ENCODE measurements around the gene ZSCAN10. TPM values are rescaled to one million over a fixed set of nuclear protein-coding genes. Genes with fewer than 3 reads are reported as not detected.

Gene ZSCAN10
- total and polyA plus RNA-seq, 4 donors, result not detected

DNA sequence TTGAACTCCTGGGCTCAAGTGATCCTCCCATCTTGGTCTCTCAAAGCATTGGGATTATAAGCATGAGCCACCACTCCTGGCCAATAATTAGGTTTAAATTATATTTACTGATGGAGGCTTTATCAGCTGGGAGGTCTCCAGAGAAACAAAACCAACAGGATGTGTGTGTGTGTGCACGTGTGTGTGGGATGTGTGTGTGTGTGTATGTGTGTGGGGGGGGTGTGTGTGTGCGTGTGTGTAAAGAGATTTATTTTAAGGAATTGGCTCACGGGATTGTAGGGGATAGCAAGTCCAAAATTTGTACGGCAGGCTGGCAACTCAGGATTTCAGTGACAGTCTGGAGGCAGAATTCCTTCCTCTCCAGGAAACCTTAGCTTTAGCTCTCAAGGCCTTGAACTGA is 48.1 kb downstream of the ZSCAN10 start:
- H3K4me3 ChIP-seq (ENCODE audit: low read length in 2 of 2), result no peak overlapping the region
- intact Hi-C loops (cut with DNase I), result no loop called here
- DNase-seq, result no peak
- 3 to 8% methylated on average over 4 of the region's 4 CpGs for WGBS, 2 donors
- no peaks in the 10 kb centered on the region for H3K9me3 ChIP-seq (ENCODE audit: control insufficient read depth, low read length)
- no peak for ATAC-seq (ENCODE audit: low FRiP score)
- no peak overlapping the region for H3K27ac ChIP-seq (ENCODE audit: low read depth in 1 of 2, low read length in 2 of 2)
- H3K4me1 ChIP-seq (ENCODE audit: control insufficient read depth in 1 of 2, insufficient read depth in 2 of 2, low read length in 2 of 2), result no peaks in the 10 kb centered on the region
- H3K27me3 ChIP-seq (ENCODE audit: control insufficient read depth in 1 of 2, insufficient read depth in 2 of 2, low read length in 1 of 2), result no peaks in the 10 kb centered on the region
- no peaks in the 10 kb centered on the region for H3K36me3 ChIP-seq (ENCODE audit: control insufficient read depth in 1 of 2, insufficient read depth in 2 of 2, low read length in 1 of 2)

DNA sequence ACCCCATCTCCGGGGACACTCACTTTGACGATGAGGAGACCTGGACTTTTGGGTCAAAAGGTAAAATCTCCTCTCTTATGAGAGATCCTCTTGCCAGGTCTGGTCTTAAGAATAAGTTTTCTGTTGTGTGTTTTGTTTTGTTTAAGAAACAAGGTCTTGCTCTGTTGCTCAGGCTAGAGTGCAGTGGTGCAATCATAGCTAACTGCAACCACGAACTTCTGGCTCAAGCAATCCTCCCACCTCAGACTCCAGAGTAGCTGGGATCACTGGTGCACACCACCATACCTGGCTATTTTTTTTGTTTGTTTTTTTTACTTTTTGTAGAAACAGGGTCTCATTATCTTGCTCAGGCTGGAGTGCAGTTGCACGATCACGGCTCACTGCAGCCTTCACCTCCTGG is 48.6 kb downstream of the ZSCAN10 start:
- 74 to 78% methylated on average over 5 of the region's 5 CpGs for WGBS, 2 donors
- no peaks in the 10 kb centered on the region for H3K9me3 ChIP-seq (ENCODE audit: control insufficient read depth, low read length)
- intact Hi-C loops (cut with DNase I), result no loop called here
- ATAC-seq (ENCODE audit: low FRiP score) (no peak), DNase-seq (no peak)
- no peak overlapping the region for H3K4me3 ChIP-seq (ENCODE audit: low read length in 2 of 2)
- no peaks in the 10 kb centered on the region for H3K4me1 ChIP-seq (ENCODE audit: control insufficient read depth in 1 of 2, insufficient read depth in 2 of 2, low read length in 2 of 2)
- no peaks in the 10 kb centered on the region for H3K27me3 ChIP-seq (ENCODE audit: control insufficient read depth in 1 of 2, insufficient read depth in 2 of 2, low read length in 1 of 2)
- no peaks in the 10 kb centered on the region for H3K36me3 ChIP-seq (ENCODE audit: control insufficient read depth in 1 of 2, insufficient read depth in 2 of 2, low read length in 1 of 2)
- H3K27ac ChIP-seq (ENCODE audit: low read depth in 1 of 2, low read length in 2 of 2), result no peak overlapping the region

DNA sequence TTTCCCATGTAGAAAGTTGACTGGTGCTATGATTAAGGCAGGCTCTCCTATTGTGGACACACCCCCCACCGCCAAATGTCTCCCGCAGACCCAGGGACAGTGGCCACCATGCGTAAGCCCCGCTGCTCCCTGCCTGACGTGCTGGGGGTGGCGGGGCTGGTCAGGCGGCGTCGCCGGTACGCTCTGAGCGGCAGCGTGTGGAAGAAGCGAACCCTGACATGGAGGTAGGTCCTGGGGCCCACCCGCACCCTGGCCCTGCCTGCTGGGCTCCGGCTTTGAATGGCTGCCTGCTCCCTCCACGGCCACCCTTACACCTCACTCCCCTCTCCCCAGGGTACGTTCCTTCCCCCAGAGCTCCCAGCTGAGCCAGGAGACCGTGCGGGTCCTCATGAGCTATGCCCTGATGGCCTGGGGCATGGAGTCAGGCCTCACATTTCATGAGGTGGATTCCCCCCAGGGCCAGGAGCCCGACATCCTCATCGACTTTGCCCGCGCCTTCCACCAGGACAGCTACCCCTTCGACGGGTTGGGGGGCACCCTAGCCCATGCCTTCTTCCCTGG is 49.1 kb downstream of the ZSCAN10 start:
- Histone ChIP-seq H3K27me3 (ENCODE audit: control insufficient read depth in 1 of 2, insufficient read depth in 2 of 2, low read length in 1 of 2) (no peaks in the 10 kb centered on the region), H3K36me3 (ENCODE audit: control insufficient read depth in 1 of 2, insufficient read depth in 2 of 2, low read length in 1 of 2) (no peaks in the 10 kb centered on the region), H3K27ac (ENCODE audit: low read depth in 1 of 2, low read length in 2 of 2) (no peak overlapping the region), H3K9me3 (ENCODE audit: control insufficient read depth, low read length) (no peaks in the 10 kb centered on the region), H3K4me3 (ENCODE audit: low read length in 2 of 2) (no peak overlapping the region), H3K4me1 (ENCODE audit: control insufficient read depth in 1 of 2, insufficient read depth in 2 of 2, low read length in 2 of 2) (no peaks in the 10 kb centered on the region)
- intact Hi-C loops (cut with DNase I), result no loop called here
- DNase-seq (no peak), ATAC-seq (ENCODE audit: low FRiP score) (no peak)
- 74 to 79% methylated on average over 26 of the region's 26 CpGs for WGBS, 2 donors

DNA sequence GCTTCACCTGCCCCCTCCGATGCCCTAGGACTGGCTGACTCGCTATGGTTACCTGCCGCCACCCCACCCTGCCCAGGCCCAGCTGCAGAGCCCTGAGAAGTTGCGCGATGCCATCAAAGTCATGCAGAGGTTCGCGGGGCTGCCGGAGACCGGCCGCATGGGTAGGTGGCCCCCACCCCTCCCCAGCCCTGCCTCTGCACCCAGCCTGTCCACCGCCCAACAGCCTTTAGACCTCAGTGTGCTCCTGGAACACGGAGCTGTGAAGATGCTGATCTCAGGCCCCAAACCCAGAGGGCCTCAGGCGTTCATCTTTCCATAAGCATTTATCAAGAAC is 51.7 kb downstream of the ZSCAN10 start:
- Histone ChIP-seq H3K36me3 (ENCODE audit: control insufficient read depth in 1 of 2, insufficient read depth in 2 of 2, low read length in 1 of 2) (no peaks in the 10 kb centered on the region), H3K9me3 (ENCODE audit: control insufficient read depth, low read length) (no peaks in the 10 kb centered on the region), H3K27ac (ENCODE audit: low read depth in 1 of 2, low read length in 2 of 2) (no peak overlapping the region), H3K27me3 (ENCODE audit: control insufficient read depth in 1 of 2, insufficient read depth in 2 of 2, low read length in 1 of 2) (no peaks in the 10 kb centered on the region), H3K4me3 (ENCODE audit: low read length in 2 of 2) (no peak overlapping the region), H3K4me1 (ENCODE audit: control insufficient read depth in 1 of 2, insufficient read depth in 2 of 2, low read length in 2 of 2) (no peaks in the 10 kb centered on the region)
- DNase-seq (no peak), ATAC-seq (ENCODE audit: low FRiP score) (no peak)
- 9 to 11% methylated on average over 13 of the region's 13 CpGs for WGBS, 2 donors
- intact Hi-C loops (cut with DNase I), result no loop called here

DNA sequence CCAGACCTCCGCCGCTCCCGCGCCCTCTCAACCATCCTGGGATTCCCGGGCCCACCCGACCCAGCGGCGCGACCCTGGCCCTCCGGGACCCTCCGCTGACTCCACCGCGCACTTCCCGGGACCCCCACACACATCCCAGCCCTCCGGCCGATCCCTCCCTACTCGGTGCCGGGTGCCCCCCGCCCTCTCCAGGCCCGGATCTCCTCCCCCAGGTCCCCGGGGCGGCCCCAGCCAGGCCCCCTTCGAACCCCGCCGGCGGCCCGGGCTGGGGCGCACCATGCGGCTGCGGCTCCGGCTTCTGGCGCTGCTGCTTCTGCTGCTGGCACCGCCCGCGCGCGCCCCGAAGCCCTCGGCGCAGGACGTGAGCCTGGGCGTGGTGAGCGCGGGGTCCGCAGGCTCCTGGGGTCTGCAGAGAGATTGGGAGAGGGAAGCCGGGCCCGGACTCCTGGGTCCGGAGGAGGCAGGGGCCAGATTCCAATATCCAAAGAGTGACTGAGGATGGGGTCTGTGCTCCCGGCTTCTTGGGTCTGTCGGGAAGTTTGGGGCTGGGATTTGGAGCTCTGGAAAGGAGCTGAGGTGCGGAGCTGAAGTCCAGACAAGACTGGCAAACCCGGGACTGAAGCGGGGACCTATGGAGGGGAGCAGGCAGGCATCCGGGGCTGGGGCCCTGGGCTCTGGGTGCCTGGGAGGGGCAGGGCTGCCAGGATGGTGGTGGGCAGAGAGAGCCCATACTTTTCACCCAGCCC is 52.3 kb downstream of the ZSCAN10 start:
- no peaks in the 10 kb centered on the region for H3K4me1 ChIP-seq (ENCODE audit: control insufficient read depth in 1 of 2, insufficient read depth in 2 of 2, low read length in 2 of 2)
- H3K9me3 ChIP-seq (ENCODE audit: control insufficient read depth, low read length), result no peaks in the 10 kb centered on the region
- no peak for ATAC-seq (ENCODE audit: low FRiP score)
- WGBS, 2 donors, result 1 to 2% methylated on average over 42 to 54 of the region's 54 CpGs
- H3K4me3 ChIP-seq (ENCODE audit: low read length in 2 of 2), result no peak overlapping the region
- no peak for DNase-seq
- H3K27ac ChIP-seq (ENCODE audit: low read depth in 1 of 2, low read length in 2 of 2), result no peak overlapping the region
- no peaks in the 10 kb centered on the region for H3K36me3 ChIP-seq (ENCODE audit: control insufficient read depth in 1 of 2, insufficient read depth in 2 of 2, low read length in 1 of 2)
- intact Hi-C loops (cut with DNase I), result no loop called here
- no peaks in the 10 kb centered on the region for H3K27me3 ChIP-seq (ENCODE audit: control insufficient read depth in 1 of 2, insufficient read depth in 2 of 2, low read length in 1 of 2)

DNA sequence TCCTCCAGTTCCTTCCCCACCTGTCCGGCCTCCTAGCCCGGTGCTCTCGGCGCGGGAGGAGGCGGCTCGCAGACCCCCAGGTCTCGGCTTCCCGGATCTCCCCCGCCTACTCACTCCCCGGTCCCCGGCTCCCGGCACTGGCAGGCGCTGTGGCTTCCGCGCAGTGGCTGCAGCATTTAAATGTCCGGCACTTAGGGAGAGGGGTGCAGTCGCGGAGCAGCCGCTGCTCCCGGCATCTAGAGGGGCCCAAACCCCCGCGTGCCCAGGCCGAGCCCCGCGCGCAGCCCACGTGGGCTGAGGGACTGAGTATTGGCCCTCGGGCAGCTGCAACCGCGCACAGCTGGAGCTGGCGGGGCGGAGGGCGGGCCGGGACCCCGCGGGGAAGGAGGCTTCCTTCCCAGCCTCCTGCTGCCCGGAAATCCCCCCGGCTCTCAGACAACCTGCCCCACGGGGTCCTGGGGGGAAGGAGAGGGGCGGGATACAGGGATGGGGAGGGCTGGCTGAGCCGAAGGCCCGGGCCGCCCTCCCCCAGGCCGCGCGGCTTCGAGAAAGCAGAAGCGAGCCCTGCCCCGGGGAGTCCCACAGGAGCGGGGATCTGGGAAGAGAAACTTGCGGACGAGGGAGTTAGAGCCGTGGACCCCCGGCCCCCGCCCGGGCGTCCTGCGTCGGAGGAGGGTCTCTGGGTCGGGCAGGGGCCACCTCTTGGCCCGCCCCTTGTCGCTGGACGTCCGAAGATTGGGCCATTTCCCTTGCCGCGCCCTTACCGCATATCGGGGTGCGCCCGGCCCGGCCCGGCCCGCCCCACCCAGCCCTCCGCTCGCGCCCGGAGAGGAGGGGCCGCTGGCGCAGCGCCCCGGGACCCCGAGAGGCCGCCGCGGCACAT is 53.1 kb downstream of the ZSCAN10 start, which contains the start of gene MMP25:
TSS of gene MMP25 (plus strand) at position 804 of the 883 bp plus-strand sequence. CDS start 357 bp downstream, outside the sequence.
- Histone ChIP-seq H3K4me1 (ENCODE audit: control insufficient read depth in 1 of 2, insufficient read depth in 2 of 2, low read length in 2 of 2) (no peaks in the 10 kb centered on the region), H3K27ac (ENCODE audit: low read depth in 1 of 2, low read length in 2 of 2) (no peak within 1 kb of the TSS), H3K27me3 (ENCODE audit: control insufficient read depth in 1 of 2, insufficient read depth in 2 of 2, low read length in 1 of 2) (no peaks in the 10 kb centered on the region), H3K9me3 (ENCODE audit: control insufficient read depth, low read length) (no peaks in the 10 kb centered on the region), H3K4me3 (ENCODE audit: low read length in 2 of 2) (no peak within 1 kb of the TSS), H3K36me3 (ENCODE audit: control insufficient read depth in 1 of 2, insufficient read depth in 2 of 2, low read length in 1 of 2) (no peaks in the 10 kb centered on the region)
- DNase-seq, result peak in 1 of 2 donors; percentile 71
- intact Hi-C loops (cut with DNase I), result no loop called here
- WGBS, 2 donors, result 0 to 1% methylated on average over 51 to 86 of the region's 86 CpGs
- peak; percentile 58 for ATAC-seq (ENCODE audit: low FRiP score)

DNA sequence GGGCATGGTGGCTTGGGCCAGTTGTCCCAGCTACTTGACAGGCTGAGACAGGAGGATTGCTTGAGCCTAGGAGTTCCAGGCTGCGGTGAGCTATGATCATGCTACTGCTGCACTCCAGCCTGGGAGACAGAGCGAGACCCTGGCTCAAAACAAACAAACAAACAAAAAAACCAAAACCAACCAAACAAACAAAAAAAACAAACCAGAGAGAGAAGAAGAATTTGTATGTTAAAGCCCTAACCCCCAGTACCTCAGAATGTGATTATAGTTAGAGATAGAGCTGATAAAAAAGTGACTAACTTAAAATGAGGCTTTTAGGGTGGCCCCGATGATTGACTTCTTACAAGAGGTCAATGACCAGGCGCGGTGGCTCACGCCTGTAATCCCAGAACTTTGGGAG is 54.4 kb downstream of the ZSCAN10 start:
- no peak overlapping the region for H3K4me3 ChIP-seq (ENCODE audit: low read length in 2 of 2)
- H3K4me1 ChIP-seq (ENCODE audit: control insufficient read depth in 1 of 2, insufficient read depth in 2 of 2, low read length in 2 of 2), result no peaks in the 10 kb centered on the region
- no peaks in the 10 kb centered on the region for H3K27me3 ChIP-seq (ENCODE audit: control insufficient read depth in 1 of 2, insufficient read depth in 2 of 2, low read length in 1 of 2)
- WGBS, 2 donors, result 88 to 91% methylated on average over 6 of the region's 6 CpGs
- DNase-seq, result no peak
- H3K36me3 ChIP-seq (ENCODE audit: control insufficient read depth in 1 of 2, insufficient read depth in 2 of 2, low read length in 1 of 2), result no peaks in the 10 kb centered on the region
- no peak for ATAC-seq (ENCODE audit: low FRiP score)
- intact Hi-C loops (cut with DNase I), result no loop called here
- H3K27ac ChIP-seq (ENCODE audit: low read depth in 1 of 2, low read length in 2 of 2), result no peak overlapping the region
- H3K9me3 ChIP-seq (ENCODE audit: control insufficient read depth, low read length), result no peaks in the 10 kb centered on the region

DNA sequence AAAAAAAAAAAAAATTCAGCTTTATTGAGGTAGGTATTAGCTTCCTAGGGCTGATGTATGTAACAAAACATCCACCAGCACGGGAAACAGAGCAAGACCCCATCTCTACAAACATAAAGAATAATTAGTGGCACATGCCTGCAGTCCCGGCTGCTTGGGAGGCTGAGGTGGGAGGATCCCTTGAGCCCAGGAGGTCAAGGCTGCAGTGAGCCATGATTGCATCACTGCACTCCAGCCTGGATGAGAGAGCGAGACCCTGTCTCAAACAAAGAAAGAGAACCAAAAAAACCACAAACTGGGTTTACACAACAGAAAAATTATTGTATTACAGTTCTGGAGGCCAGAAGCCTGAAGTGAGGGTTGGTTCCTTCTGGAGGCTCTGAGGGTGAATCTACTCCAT is 56.7 kb downstream of the ZSCAN10 start:
- DNase-seq, result no peak
- Histone ChIP-seq H3K27me3 (ENCODE audit: control insufficient read depth in 1 of 2, insufficient read depth in 2 of 2, low read length in 1 of 2) (peaks cover 0 to 1% of the 10 kb centered on the region in 2 donors), H3K9me3 (ENCODE audit: control insufficient read depth, low read length) (no peaks in the 10 kb centered on the region), H3K27ac (ENCODE audit: low read depth in 1 of 2, low read length in 2 of 2) (no peak overlapping the region), H3K4me1 (ENCODE audit: control insufficient read depth in 1 of 2, insufficient read depth in 2 of 2, low read length in 2 of 2) (no peaks in the 10 kb centered on the region), H3K4me3 (ENCODE audit: low read length in 2 of 2) (no peak overlapping the region), H3K36me3 (ENCODE audit: control insufficient read depth in 1 of 2, insufficient read depth in 2 of 2, low read length in 1 of 2) (no peaks in the 10 kb centered on the region)
- intact Hi-C loops (cut with DNase I), result no loop called here
- no peak for ATAC-seq (ENCODE audit: low FRiP score)
- WGBS, 2 donors, result 84 to 93% methylated on average over 3 of the region's 3 CpGs

Data from aorta (tissue), 5 donors.